Measurements from ENCODE around the gene KANTR. TPM values are rescaled to one million over a fixed set of nuclear protein-coding genes. Genes with fewer than 3 reads are reported as not detected.

KANTR gene
- total RNA-seq, 1 experiment from 2014 or later, result 7.5 TPM

DNA sequence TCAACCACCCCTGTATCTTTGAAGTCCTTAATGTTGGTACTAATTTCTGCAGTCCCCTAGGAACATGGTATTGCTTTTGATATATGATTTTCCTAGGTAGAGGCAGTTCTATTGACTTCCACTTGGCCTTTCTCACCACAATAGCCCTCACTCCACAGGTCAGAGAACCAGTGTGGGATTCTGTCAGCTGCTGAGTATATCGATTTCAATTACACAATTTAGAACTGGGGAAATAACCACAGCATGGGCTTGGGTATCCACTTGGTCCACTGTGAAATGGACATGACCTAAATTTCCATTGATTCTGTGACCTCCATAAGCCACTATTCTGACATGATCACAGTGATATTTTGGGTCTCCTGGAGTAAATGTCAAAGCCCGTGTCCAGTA is 62.3 kb downstream of the KANTR start:
- H3K27ac ChIP-seq (ENCODE audit: low read depth, low read length), result no peak overlapping the region
- BruUV-seq (replicated peaks), result no TSS peak
- H2AFZ ChIP-seq (ENCODE audit: low read depth, low read length, poor library complexity, severe bottlenecking), result no peak overlapping the region
- no peaks in the 10 kb centered on the region for H3K4me1 ChIP-seq (ENCODE audit: control insufficient read depth in 1 of 2, insufficient read depth in 2 of 2, low read length in 2 of 2)
- H3K9me2 ChIP-seq (ENCODE audit: insufficient read depth), result no peaks in the 10 kb centered on the region
- ATAC-seq (no peak), DNase-seq (ENCODE audit: low read depth, low spot score) (no peak)
- H3K4me2 ChIP-seq (ENCODE audit: low read length), result no peak overlapping the region
- no peaks in the 10 kb centered on the region for H3K27me3 ChIP-seq (ENCODE audit: insufficient read depth, low read length)
- ChIA-PET RAD21 (ENCODE audit: low non-redundant PET in 1 of 2, low total read pairs in 2 of 2, uncharacterized antibody in 2 of 2, unreplicated experiment in 2 of 2) (no interaction called here), POLR2A (no interaction called here), CTCF (no interaction called here)
- H3K9ac ChIP-seq (ENCODE audit: low read length), result no peak overlapping the region
- no peaks in the 10 kb centered on the region for H3K36me3 ChIP-seq (ENCODE audit: control insufficient read depth in 1 of 2, insufficient read depth in 2 of 2, low read length in 2 of 2)
- no peak overlapping the region for H3K4me3 ChIP-seq (replicated peaks in 1 of 2; ENCODE audit: low read depth in 1 of 2, low read length in 2 of 2)
- H3K9me3 ChIP-seq (ENCODE audit: control insufficient read depth in 1 of 2, insufficient read depth in 1 of 2, low read depth in 1 of 2, low read length in 2 of 2), result no peaks in the 10 kb centered on the region
- no peaks in the 10 kb centered on the region for H4K20me1 ChIP-seq (ENCODE audit: insufficient read depth)
- no peaks in the 10 kb centered on the region for H3K79me2 ChIP-seq (ENCODE audit: insufficient read depth, low read length)
- intact Hi-C loops (cut with micrococcal nuclease), result no loop called here
- TF ChIP-seq ZFX (IDR thresholded peaks at IDR 0.05), result no peak

GRCh38 chrX:53159184-53159583 is 65.2 kb downstream of the KANTR start:
- ChIA-PET RAD21 (ENCODE audit: low non-redundant PET in 1 of 2, low total read pairs in 2 of 2, uncharacterized antibody in 2 of 2, unreplicated experiment in 2 of 2) (no interaction called here), POLR2A (no interaction called here), CTCF (no interaction called here)
- no peak for ATAC-seq
- Histone ChIP-seq H3K9ac (ENCODE audit: low read length) (no peak overlapping the region), H3K27me3 (ENCODE audit: insufficient read depth, low read length) (no peaks in the 10 kb centered on the region), H3K4me2 (ENCODE audit: low read length) (no peak overlapping the region), H3K9me2 (ENCODE audit: insufficient read depth) (no peaks in the 10 kb centered on the region), H3K4me3 (replicated peaks in 1 of 2; ENCODE audit: low read depth in 1 of 2, low read length in 2 of 2) (no peak overlapping the region), H3K9me3 (ENCODE audit: control insufficient read depth in 1 of 2, insufficient read depth in 1 of 2, low read depth in 1 of 2, low read length in 2 of 2) (no peaks in the 10 kb centered on the region), H3K27ac (ENCODE audit: low read depth, low read length) (no peak overlapping the region), H2AFZ (ENCODE audit: low read depth, low read length, poor library complexity, severe bottlenecking) (no peak overlapping the region), H3K79me2 (ENCODE audit: insufficient read depth, low read length) (no peaks in the 10 kb centered on the region), H3K4me1 (ENCODE audit: control insufficient read depth in 1 of 2, insufficient read depth in 2 of 2, low read length in 2 of 2) (no peaks in the 10 kb centered on the region), H3K36me3 (ENCODE audit: control insufficient read depth in 1 of 2, insufficient read depth in 2 of 2, low read length in 2 of 2) (no peaks in the 10 kb centered on the region), H4K20me1 (ENCODE audit: insufficient read depth) (no peaks in the 10 kb centered on the region)
- intact Hi-C loops (cut with micrococcal nuclease), result no loop called here
- no peak for TF ChIP-seq RAD21 (IDR thresholded peaks at IDR 0.05; ENCODE audit: low read depth)
- TF ChIP-seq EZH2 (IDR thresholded peaks at IDR 0.05), result no peak
- TF ChIP-seq, protein P1, sequence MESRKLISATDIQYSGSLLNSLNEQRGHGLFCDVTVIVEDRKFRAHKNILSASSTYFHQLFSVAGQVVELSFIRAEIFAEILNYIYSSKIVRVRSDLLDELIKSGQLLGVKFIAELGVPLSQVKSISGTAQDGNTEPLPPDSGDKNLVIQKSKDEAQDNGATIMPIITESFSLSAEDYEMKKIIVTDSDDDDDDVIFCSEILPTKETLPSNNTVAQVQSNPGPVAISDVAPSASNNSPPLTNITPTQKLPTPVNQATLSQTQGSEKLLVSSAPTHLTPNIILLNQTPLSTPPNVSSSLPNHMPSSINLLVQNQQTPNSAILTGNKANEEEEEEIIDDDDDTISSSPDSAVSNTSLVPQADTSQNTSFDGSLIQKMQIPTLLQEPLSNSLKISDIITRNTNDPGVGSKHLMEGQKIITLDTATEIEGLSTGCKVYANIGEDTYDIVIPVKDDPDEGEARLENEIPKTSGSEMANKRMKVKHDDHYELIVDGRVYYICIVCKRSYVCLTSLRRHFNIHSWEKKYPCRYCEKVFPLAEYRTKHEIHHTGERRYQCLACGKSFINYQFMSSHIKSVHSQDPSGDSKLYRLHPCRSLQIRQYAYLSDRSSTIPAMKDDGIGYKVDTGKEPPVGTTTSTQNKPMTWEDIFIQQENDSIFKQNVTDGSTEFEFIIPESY (IDR thresholded peaks at IDR 0.05; ENCODE audit: extremely low read depth, insufficient replicate concordance, low read length), result no peak
- TF ChIP-seq CEBPB (IDR thresholded peaks at IDR 0.05; ENCODE audit: low read depth), result no peak
- TF ChIP-seq EGR1 (IDR thresholded peaks at IDR 0.05; ENCODE audit: low read depth), result no peak
- no peak for TF ChIP-seq ATF3 (IDR thresholded peaks at IDR 0.05)
- TF ChIP-seq POLR2AphosphoS5 (IDR thresholded peaks at IDR 0.05; ENCODE audit: low read depth, low read length), result no peak
- TF ChIP-seq POLR2A (IDR thresholded peaks at IDR 0.05; ENCODE audit: borderline replicate concordance, extremely low read depth, insufficient read depth, insufficient read length), result no peak
- TF ChIP-seq TCF7L2 (IDR thresholded peaks at IDR 0.05; ENCODE audit: borderline replicate concordance, extremely low read depth, insufficient read depth, insufficient read length), result no peak
- no peak for TF ChIP-seq JUND (IDR thresholded peaks at IDR 0.05)
- no peak for TF ChIP-seq ZNF274 (IDR thresholded peaks at IDR 0.05; ENCODE audit: low read depth, low read length)
- TF ChIP-seq SRF (IDR thresholded peaks at IDR 0.05; ENCODE audit: low read depth), result no peak
- no peak for TF ChIP-seq SP1 (IDR thresholded peaks at IDR 0.05; ENCODE audit: low read depth)
- no peak for TF ChIP-seq YY1 (IDR thresholded peaks at IDR 0.05; ENCODE audit: extremely low read depth, insufficient replicate concordance, low read depth, low read length)
- no peak for TF ChIP-seq MAX (IDR thresholded peaks at IDR 0.05)
- TF ChIP-seq, protein P2, sequence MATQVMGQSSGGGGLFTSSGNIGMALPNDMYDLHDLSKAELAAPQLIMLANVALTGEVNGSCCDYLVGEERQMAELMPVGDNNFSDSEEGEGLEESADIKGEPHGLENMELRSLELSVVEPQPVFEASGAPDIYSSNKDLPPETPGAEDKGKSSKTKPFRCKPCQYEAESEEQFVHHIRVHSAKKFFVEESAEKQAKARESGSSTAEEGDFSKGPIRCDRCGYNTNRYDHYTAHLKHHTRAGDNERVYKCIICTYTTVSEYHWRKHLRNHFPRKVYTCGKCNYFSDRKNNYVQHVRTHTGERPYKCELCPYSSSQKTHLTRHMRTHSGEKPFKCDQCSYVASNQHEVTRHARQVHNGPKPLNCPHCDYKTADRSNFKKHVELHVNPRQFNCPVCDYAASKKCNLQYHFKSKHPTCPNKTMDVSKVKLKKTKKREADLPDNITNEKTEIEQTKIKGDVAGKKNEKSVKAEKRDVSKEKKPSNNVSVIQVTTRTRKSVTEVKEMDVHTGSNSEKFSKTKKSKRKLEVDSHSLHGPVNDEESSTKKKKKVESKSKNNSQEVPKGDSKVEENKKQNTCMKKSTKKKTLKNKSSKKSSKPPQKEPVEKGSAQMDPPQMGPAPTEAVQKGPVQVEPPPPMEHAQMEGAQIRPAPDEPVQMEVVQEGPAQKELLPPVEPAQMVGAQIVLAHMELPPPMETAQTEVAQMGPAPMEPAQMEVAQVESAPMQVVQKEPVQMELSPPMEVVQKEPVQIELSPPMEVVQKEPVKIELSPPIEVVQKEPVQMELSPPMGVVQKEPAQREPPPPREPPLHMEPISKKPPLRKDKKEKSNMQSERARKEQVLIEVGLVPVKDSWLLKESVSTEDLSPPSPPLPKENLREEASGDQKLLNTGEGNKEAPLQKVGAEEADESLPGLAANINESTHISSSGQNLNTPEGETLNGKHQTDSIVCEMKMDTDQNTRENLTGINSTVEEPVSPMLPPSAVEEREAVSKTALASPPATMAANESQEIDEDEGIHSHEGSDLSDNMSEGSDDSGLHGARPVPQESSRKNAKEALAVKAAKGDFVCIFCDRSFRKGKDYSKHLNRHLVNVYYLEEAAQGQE (IDR thresholded peaks at IDR 0.05; ENCODE audit: low read depth), result no peak
- DNase-seq (ENCODE audit: low read depth, low spot score), result no peak
- no TSS peak for BruUV-seq (replicated peaks)
